ENCODE measurements around the gene TMPRSS13. TPM values are rescaled to one million over a fixed set of nuclear protein-coding genes. Genes with fewer than 3 reads are reported as not detected.
A peak's percentile ranks its signal among the peaks of the same experiment; 100 is the strongest.

TMPRSS13 gene
- total and polyA plus RNA-seq, 9 of the 15 experiments (the other 6 are each of a cell fraction or from before 2014, with no cell fraction given): 0.11 to 0.29 (median 0.15) TPM

DNA sequence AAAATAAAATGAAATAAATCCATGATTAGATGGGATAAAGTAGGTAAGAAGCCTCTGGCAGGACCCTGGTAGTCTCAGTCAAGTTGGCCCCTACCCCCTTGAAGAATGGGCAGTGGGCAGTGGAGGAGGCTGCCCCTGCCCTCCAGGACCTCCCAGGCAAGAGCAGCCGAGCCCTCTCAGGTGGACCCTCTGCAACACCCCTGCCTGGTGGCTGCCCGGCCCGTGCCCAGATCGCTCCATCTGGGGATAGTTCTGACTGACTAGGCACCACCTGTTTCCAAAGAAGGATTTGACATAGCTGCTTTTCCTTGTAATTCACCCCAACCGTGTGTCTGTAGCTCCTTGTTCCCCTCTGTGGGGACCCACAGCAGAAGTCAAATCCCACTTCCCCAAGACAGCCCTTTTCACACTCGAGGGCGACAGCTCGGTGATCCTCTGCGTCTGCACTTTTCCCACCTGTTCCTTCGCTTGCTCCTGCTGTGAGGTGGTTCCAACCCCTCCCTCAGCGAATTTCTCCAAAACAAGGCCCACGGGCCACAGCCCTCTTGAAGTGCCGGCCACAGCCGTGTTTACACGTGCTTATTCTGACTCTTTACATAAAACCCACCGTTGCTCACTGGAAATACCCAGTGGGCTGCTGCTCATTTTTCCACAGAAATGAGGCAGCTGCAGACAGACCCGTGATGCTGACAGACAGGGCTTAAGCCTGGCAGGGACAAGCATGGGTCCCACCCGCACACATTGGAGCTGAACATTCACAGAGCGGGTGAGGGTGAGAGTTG is 5.5 kb upstream of the TMPRSS13 start (continued):
- TF ChIP-seq, protein P1, sequence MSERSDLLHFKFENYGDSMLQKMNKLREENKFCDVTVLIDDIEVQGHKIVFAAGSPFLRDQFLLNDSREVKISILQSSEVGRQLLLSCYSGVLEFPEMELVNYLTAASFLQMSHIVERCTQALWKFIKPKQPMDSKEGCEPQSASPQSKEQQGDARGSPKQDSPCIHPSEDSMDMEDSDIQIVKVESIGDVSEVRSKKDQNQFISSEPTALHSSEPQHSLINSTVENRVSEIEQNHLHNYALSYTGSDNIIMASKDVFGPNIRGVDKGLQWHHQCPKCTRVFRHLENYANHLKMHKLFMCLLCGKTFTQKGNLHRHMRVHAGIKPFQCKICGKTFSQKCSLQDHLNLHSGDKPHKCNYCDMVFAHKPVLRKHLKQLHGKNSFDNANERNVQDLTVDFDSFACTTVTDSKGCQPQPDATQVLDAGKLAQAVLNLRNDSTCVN (CRISPR knock-in tag; IDR thresholded peaks at IDR 0.05): no peak
- no peak for TF ChIP-seq ZNF12 (CRISPR knock-in tag; IDR thresholded peaks at IDR 0.05)
- no peak for TF ChIP-seq PTTG1 (tag; IDR thresholded peaks at IDR 0.05; ENCODE audit: low read depth)
- TF ChIP-seq, protein P2, sequence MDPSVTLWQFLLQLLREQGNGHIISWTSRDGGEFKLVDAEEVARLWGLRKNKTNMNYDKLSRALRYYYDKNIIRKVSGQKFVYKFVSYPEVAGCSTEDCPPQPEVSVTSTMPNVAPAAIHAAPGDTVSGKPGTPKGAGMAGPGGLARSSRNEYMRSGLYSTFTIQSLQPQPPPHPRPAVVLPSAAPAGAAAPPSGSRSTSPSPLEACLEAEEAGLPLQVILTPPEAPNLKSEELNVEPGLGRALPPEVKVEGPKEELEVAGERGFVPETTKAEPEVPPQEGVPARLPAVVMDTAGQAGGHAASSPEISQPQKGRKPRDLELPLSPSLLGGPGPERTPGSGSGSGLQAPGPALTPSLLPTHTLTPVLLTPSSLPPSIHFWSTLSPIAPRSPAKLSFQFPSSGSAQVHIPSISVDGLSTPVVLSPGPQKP (CRISPR knock-in tag; IDR thresholded peaks at IDR 0.05): no peak

DNA sequence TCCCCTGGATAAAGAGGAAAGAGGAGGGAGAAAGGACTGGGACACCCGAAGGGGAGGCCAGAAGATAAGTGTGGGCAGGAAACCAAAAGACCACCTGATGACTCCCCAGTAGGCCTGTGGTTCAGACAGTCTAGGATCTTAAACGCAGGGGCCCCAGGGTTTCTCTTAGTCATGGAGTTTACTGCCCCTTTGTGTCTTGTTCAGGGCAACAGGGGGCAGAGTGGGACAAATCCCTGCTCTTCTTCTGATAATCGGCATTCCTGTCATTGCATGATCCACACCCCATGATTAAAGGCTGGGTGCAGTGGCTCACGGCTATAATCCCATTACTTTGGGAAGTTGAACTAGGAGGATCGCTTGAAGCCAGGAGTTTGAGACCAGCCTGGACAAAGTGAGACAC is 4.7 kb upstream of the TMPRSS13 start:
- Histone ChIP-seq H3K27ac (ENCODE audit: extremely low read depth, low read depth, low read length) (no peak overlapping the region), H3K9me3 (replicated peaks; ENCODE audit: control insufficient read depth, insufficient read depth, low read depth, low read length) (no peaks in the 10 kb centered on the region), H3K9ac (ENCODE audit: insufficient read depth in 1 of 2, low read depth in 2 of 2, low read length in 2 of 2) (no peak overlapping the region), H3K4me3 (no peak overlapping the region), H3K79me2 (ENCODE audit: control insufficient read depth, insufficient read depth, low read length) (no peaks in the 10 kb centered on the region), H3K4me2 (ENCODE audit: insufficient read depth, low read length) (no peak overlapping the region), H2AFZ (ENCODE audit: low read depth, low read length) (no peak overlapping the region), H3K27me3 (ENCODE audit: control insufficient read depth in 2 of 2, insufficient read depth in 2 of 2, low read length in 2 of 2) (peaks cover 8 to 19% of the 10 kb centered on the region in 2 experiments; a peak in 3 of 5 replicates), H3K36me3 (ENCODE audit: control insufficient read depth, insufficient read depth, low read length) (no peaks in the 10 kb centered on the region), H4K20me1 (replicated peaks; ENCODE audit: control insufficient read depth, insufficient read depth, low read length) (no peaks in the 10 kb centered on the region; the same call in 1 of the 2 replicates), H3K4me1 (replicated peaks in 1 of 2; ENCODE audit: control insufficient read depth in 2 of 2, insufficient read depth in 2 of 2, low read length in 2 of 2) (peaks cover 0 to 8% of the 10 kb centered on the region in 2 experiments; a peak in 1 of 5 replicates), H3K9me1 (ENCODE audit: control insufficient read depth, insufficient read depth, low read length) (no peaks in the 10 kb centered on the region)
- CTCF ChIA-PET (ENCODE audit: low intra/inter-chr PET ratio): no interaction called here
- POLR2A ChIA-PET: interaction anchor here (0.9 kb wide), 1 partner anchor 17 kb away, joined by 3 read pairs; no protein-coding TSS in a partner anchor
- ATAC-seq (peak; percentile 33; the same call in 1 of the 3 replicates), DNase-seq (ENCODE audit: extremely low read depth in 1 of 4, low spot score in 3 of 4) (no peak), FAIRE-seq (no peak)
- 0% methylated on average over 4 of the region's 5 CpGs for WGBS (ENCODE audit: insufficient coverage, low coverage, missing lambda C conversion rate)
- no TSS peak for BruUV-seq (replicated peaks)
- in situ Hi-C loops (cut with MboI) (no loop called here), intact Hi-C loops (cut with micrococcal nuclease) (no loop called here)
- TF ChIP-seq, protein P3, sequence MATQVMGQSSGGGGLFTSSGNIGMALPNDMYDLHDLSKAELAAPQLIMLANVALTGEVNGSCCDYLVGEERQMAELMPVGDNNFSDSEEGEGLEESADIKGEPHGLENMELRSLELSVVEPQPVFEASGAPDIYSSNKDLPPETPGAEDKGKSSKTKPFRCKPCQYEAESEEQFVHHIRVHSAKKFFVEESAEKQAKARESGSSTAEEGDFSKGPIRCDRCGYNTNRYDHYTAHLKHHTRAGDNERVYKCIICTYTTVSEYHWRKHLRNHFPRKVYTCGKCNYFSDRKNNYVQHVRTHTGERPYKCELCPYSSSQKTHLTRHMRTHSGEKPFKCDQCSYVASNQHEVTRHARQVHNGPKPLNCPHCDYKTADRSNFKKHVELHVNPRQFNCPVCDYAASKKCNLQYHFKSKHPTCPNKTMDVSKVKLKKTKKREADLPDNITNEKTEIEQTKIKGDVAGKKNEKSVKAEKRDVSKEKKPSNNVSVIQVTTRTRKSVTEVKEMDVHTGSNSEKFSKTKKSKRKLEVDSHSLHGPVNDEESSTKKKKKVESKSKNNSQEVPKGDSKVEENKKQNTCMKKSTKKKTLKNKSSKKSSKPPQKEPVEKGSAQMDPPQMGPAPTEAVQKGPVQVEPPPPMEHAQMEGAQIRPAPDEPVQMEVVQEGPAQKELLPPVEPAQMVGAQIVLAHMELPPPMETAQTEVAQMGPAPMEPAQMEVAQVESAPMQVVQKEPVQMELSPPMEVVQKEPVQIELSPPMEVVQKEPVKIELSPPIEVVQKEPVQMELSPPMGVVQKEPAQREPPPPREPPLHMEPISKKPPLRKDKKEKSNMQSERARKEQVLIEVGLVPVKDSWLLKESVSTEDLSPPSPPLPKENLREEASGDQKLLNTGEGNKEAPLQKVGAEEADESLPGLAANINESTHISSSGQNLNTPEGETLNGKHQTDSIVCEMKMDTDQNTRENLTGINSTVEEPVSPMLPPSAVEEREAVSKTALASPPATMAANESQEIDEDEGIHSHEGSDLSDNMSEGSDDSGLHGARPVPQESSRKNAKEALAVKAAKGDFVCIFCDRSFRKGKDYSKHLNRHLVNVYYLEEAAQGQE (IDR thresholded peaks at IDR 0.05; ENCODE audit: borderline replicate concordance): peak; percentile 6; the same call in 1 of the 2 replicates
- TF ChIP-seq, protein P3 (CRISPR knock-in tag; IDR thresholded peaks at IDR 0.05; ENCODE audit: low read depth): no peak

Data from K562 (cell line).